Colonic mucosa (tissue), 4 donors: ENCODE results near the gene STAC3. TPM values are rescaled to one million over a fixed set of nuclear protein-coding genes. Genes with fewer than 3 reads are reported as not detected.

Experiments used
- DNase-seq: peaks from one replicate; pipeline ENCODE4 v3.0.0-alpha.2; 2020
- H3K27ac ChIP-seq: fragments of 200-600 bp; one replicate; pipeline ENCODE4 v1.8.0; 2021
- H3K27me3 ChIP-seq: fragments of 200-600 bp; one replicate; pipeline ENCODE4 v1.8.0; 2021
- H3K36me3 ChIP-seq: fragments of 200-600 bp; one replicate; pipeline ENCODE4 v1.8.0; 2021
- H3K4me1 ChIP-seq: fragments of 200-600 bp; one replicate; pipeline ENCODE4 v1.8.0; 2021; ENCODE audit warnings: mild to moderate bottlenecking
- H3K4me3 ChIP-seq: fragments of 200-600 bp; one replicate; pipeline ENCODE4 v1.8.0; 2021
- H3K9ac ChIP-seq, 2 donors: one replicate each; pipeline ENCODE4 v1.7.0; 2013; ENCODE audit warnings: control low read depth in 2 of 2, low read depth in 2 of 2, low read length in 2 of 2
- H3K9me3 ChIP-seq: fragments of 200-600 bp; one replicate; pipeline ENCODE4 v1.8.0; 2021
- intact Hi-C: fragments of 100-400 bp; cut with DNase I; formaldehyde crosslinking; loops from one replicate; pipeline ENCODE4 v1.14.1; 2022
- total RNA-seq, 2 donors: library from RNA; stranded (reverse); fragmentation: NEBNext Ultra II Directional in 1 of 2; extraction: Animal tissue kit (Norgen Biotek cat#: 25700) in 1 of 2; gene quantifications; one replicate each; pipeline ENCODE4 v1.2.1, GENCODE V29; 2021
- TF ChIP-seq, protein P1 (sequence below): fragments of 200-600 bp; IDR thresholded peaks from one replicate; pipeline ENCODE4 v1.8.0; 2022; ENCODE audit warnings: antibody characterized with exemption, mild to moderate bottlenecking
- donor health status: healthy.
- donor health status: DM: no; HTN: no; CAD: no.
- donor health status: DM: no; HTN: no; CAD: no.

STAC3 gene
- total RNA-seq, 2 donors from 2014 or later: 1.9 to 2.7 TPM

DNA sequence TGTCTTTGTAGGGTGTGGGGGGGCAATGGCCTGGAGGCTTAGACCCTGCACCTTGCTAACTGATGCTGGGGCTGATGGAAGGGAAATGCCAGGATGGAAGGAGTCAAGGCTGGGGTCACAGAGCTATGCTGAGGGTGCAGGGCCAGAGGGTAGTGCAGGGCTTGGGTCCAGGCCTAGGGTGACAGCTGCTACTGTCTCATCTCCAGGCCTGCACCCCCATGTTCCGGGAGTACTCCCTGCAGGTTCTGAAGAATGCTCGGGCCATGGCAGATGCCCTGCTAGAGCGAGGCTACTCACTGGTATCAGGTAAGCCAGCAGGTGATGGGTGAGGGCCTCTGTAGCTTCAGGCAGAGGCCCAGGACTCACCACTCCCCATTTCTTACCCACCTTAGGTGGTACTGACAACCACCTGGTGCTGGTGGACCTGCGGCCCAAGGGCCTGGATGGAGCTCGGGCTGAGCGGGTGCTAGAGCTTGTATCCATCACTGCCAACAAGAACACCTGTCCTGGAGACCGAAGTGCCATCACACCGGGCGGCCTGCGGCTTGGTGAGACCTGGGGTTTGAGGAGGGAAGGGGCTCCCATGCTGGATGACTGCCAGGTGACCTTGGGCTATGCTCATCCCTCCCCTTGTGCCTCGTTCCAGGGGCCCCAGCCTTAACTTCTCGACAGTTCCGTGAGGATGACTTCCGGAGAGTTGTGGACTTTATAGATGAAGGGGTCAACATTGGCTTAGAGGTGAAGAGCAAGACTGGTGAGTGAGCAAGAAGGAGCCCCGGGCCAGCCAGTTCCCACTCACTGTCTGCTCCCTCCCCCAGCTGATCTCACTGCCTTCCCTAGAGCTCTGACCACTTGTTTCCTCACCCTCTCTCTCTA lies 17.4 kb downstream of the STAC3 start:
- Histone ChIP-seq H3K9ac (no peak overlapping the region), H3K4me3 (no peak overlapping the region), H3K27ac (no peak overlapping the region), H3K9me3 (no peaks in the 10 kb centered on the region), H3K4me1 (peaks cover 12% of the 10 kb centered on the region), H3K27me3 (peaks cover 27% of the 10 kb centered on the region), H3K36me3 (peaks cover 9% of the 10 kb centered on the region)
- DNase-seq: no peak
- TF ChIP-seq, protein P1, sequence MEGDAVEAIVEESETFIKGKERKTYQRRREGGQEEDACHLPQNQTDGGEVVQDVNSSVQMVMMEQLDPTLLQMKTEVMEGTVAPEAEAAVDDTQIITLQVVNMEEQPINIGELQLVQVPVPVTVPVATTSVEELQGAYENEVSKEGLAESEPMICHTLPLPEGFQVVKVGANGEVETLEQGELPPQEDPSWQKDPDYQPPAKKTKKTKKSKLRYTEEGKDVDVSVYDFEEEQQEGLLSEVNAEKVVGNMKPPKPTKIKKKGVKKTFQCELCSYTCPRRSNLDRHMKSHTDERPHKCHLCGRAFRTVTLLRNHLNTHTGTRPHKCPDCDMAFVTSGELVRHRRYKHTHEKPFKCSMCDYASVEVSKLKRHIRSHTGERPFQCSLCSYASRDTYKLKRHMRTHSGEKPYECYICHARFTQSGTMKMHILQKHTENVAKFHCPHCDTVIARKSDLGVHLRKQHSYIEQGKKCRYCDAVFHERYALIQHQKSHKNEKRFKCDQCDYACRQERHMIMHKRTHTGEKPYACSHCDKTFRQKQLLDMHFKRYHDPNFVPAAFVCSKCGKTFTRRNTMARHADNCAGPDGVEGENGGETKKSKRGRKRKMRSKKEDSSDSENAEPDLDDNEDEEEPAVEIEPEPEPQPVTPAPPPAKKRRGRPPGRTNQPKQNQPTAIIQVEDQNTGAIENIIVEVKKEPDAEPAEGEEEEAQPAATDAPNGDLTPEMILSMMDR: no peak
- intact Hi-C loops: no loop called here

DNA sequence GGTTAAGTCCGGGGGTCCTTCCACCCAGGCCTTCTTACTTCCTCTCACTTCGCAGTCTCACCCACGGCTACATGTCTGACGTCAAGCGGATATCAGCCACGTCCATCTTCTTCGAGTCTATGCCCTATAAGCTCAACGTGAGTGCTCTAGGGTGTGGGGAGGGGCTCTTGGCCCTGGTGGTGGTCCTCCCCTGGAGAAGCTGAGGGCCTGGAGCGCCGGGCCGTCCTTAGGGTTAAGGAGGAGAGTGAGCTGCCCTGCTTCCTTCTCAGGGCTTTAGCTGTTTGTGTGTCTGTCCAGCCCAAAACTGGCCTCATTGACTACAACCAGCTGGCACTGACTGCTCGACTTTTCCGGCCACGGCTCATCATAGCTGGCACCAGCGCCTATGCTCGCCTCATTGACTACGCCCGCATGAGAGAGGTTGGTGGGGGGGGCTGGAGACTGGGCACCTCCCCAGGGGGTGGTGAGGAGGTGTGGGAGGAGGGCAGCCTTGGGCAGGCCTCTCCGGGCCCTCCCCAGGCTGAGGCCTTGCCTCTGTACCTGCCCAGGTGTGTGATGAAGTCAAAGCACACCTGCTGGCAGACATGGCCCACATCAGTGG lies 18.7 kb downstream of the STAC3 start:
- H3K4me1 ChIP-seq: peaks cover 5% of the 10 kb centered on the region
- no peak overlapping the region for H3K4me3 ChIP-seq
- DNase-seq: no peak
- intact Hi-C loops: no loop called here
- H3K9me3 ChIP-seq: no peaks in the 10 kb centered on the region
- no peak overlapping the region for H3K9ac ChIP-seq
- H3K27me3 ChIP-seq: peaks cover 14% of the 10 kb centered on the region
- TF ChIP-seq, protein P1: no peak
- no peak overlapping the region for H3K27ac ChIP-seq
- peaks cover 9% of the 10 kb centered on the region for H3K36me3 ChIP-seq

DNA sequence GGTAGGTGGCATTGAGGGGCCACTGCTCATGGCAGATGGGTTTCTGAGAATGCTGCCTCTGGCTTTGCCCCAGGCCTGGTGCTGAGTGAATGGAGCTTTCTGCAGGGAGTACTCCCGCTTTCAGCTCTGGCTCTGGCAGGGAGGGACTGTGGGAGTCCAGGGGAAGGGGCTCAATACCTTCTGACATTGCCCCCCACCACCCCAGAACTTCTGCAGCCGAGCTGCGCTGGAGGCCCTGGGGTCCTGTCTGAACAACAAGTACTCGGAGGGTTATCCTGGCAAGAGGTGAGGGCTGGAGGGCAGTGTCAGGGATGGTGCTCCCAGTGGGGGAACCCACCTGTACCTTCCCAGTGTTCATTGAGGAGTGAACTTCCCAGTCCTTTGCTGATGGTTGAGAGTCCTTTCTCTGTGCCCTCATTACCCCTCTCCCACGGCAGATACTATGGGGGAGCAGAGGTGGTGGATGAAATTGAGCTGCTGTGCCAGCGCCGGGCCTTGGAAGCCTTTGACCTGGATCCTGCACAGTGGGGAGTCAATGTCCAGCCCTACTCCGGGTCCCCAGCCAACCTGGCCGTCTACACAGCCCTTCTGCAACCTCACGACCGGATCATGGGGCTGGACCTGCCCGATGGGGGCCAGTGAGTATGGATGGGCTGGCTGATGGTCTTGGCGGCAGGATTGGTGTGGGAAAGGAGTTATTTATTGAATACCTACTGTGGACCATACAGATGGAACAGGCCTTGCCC lies 19.5 kb downstream of the STAC3 start:
- peaks cover 5% of the 10 kb centered on the region for H3K4me1 ChIP-seq
- intact Hi-C loops: no loop called here
- H3K9me3 ChIP-seq: no peaks in the 10 kb centered on the region
- H3K9ac ChIP-seq: no peak overlapping the region
- no peak overlapping the region for H3K27ac ChIP-seq
- TF ChIP-seq, protein P1: no peak
- peaks cover 9% of the 10 kb centered on the region for H3K36me3 ChIP-seq
- H3K4me3 ChIP-seq: no peak overlapping the region
- H3K27me3 ChIP-seq: peaks cover 13% of the 10 kb centered on the region
- DNase-seq: no peak

DNA sequence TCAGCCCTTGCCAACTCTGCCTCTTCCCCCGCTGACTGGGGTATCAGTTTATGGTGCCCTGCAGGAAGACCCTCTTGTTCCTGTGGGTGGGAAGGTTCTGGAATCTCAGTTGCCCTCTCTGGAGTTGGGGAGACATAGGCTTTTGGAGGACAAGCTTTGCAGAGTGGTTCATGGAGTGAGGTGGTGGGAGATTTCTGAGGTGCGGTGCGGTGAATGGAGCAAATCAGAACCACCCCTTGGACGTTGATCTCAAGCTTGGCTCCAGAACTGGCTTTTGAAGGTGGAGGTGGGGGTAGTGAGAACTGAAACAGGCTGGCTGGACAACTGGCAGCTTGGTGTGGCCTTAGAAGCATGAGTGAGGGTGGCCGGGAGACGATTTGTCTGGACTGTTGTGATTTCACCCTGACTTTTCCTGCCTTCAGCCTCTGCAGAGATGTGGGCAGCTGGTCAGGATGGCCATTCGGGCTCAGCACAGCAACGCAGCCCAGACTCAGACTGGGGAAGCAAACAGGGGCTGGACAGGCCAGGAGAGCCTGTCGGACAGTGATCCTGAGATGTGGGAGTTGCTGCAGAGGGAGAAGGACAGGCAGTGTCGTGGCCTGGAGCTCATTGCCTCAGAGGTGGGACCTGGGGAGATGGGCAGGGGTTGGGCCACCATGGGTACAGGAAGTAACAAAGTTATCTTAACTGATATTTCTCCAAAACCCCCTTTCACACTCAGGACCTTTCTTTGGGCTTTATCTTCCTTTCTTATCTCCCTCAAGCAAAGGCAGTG lies 20.4 kb downstream of the STAC3 start:
- Histone ChIP-seq H3K36me3 (peaks cover 9% of the 10 kb centered on the region), H3K27ac (no peak overlapping the region), H3K9me3 (no peaks in the 10 kb centered on the region), H3K9ac (peak overlapping the region; percentile 64 to 90), H3K27me3 (peaks cover 16% of the 10 kb centered on the region), H3K4me3 (peak overlapping the region; percentile 71), H3K4me1 (peaks cover 5% of the 10 kb centered on the region)
- intact Hi-C loops: no loop called here
- no peak for DNase-seq
- TF ChIP-seq, protein P1: no peak
